Ecto neural progenitor cell (in vitro differentiated cells): ENCODE results near the gene TAS1R1.
A peak's percentile ranks its signal among the peaks of the same experiment; 100 is the strongest.
"Not testable (repeated sequence)": the region's sequence is repeated elsewhere in the genome, so short reads cannot be mapped to it uniquely, and the experiment has no call there.

ENCODE experiments used
- DNase-seq: peaks from one replicate; pipeline ENCODE4 v3.0.0-alpha.2; 2018; ENCODE audit warnings: low spot score

The TAS1R1 gene

GRCh38 chr1:6588893-6589520 lies 33.9 kb downstream of the TAS1R1 start:
- DNase-seq, result no peak

GRCh38 chr1:6590046-6590445 lies 34.9 kb downstream of the TAS1R1 start:
- DNase-seq, result no peak

- no peak for DNase-seq
Observed at GRCh38 chr1:6591222-6591621, 36.1 kb downstream of the TAS1R1 start.

- no peak for DNase-seq
Observed at GRCh38 chr1:6591644-6592043, 36.5 kb downstream of the TAS1R1 start.

- DNase-seq, result no peak
Observed at GRCh38 chr1:6592441-6592840, 37.3 kb downstream of the TAS1R1 start.

GRCh38 chr1:6592865-6593593 lies 37.9 kb downstream of the TAS1R1 start:
- no peak for DNase-seq

- DNase-seq, result no peak
Observed at GRCh38 chr1:6593810-6594209, 38.7 kb downstream of the TAS1R1 start.

- no peak for DNase-seq
Observed at GRCh38 chr1:6594977-6595740, 40.1 kb downstream of the TAS1R1 start.

GRCh38 chr1:6596351-6596750 lies 41.2 kb downstream of the TAS1R1 start:
- DNase-seq, result no peak

- DNase-seq, result no peak
Observed at GRCh38 chr1:6596886-6597776, 42.0 kb downstream of the TAS1R1 start.

- DNase-seq, result no peak
Observed at GRCh38 chr1:6597777-6598131, 42.6 kb downstream of the TAS1R1 start.

- no peak for DNase-seq
Observed at GRCh38 chr1:6599141-6599975, 44.3 kb downstream of the TAS1R1 start.

- not testable (repeated sequence) for DNase-seq
Observed at GRCh38 chr1:6599991-6600390, 44.9 kb downstream of the TAS1R1 start.

- DNase-seq, result no peak
Observed at GRCh38 chr1:6600410-6601048, 45.4 kb downstream of the TAS1R1 start.

- peak; percentile 57 for DNase-seq
Observed at GRCh38 chr1:6601049-6601922, 46.2 kb downstream of the TAS1R1 start.

- peak; percentile 70 for DNase-seq
Observed at GRCh38 chr1:6601923-6602668, 47.0 kb downstream of the TAS1R1 start.

GRCh38 chr1:6602669-6603237 lies 47.6 kb downstream of the TAS1R1 start, which contains the start of gene KLHL21:
TSS of gene KLHL21 (minus strand) at chr1:6602869. CDS start at chr1:6602817, 52 bp downstream.
- DNase-seq, result peak; percentile 87

GRCh38 chr1:6603238-6603914 lies 48.3 kb downstream of the TAS1R1 start:
- DNase-seq, result peak; percentile 69
